ENCODE results near the gene IDH2. TPM values are rescaled to one million over a fixed set of nuclear protein-coding genes. Genes with fewer than 3 reads are reported as not detected.
"Not testable (repeated sequence)": the region's sequence is repeated elsewhere in the genome, so short reads cannot be mapped to it uniquely, and the experiment has no call there.

The IDH2 gene
- total RNA-seq, 3 donors from 2014 or later, result 29.9 to 73.5 (median 58.7) TPM

DNA sequence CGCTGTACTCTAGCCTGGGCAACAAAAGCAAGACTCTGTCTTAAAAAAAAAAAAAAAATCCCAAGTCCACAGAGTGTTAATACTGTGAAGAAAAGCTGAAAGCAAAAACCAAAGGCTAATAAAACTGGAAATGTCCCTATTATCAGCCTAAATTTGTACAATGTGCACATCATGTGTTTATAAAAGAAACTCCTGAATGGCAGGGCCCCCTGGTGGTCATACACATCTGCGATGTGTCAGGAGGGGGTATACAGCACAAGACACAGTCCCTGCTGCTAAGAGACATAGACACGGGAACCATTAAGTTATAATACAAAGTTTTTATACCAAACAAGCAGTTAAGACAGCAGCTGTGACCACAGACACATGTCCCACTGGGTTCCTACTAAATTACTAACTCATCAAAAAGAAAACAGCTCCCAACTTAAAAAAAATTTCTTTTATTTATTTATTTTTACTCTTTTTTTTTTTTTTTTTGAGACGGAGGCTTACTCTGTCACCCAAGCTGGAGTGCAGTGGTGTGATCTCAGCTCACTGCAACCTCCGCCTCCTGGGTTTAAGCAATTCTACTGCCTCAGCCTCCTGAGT lies 31.0 kb downstream of the IDH2 start:
- peaks cover 0 to 5% of the 10 kb centered on the region in 2 donors for H3K4me1 ChIP-seq
- H3K4me3 ChIP-seq, result no peak overlapping the region
- peak; percentile 71 for DNase-seq (ENCODE audit: low spot score in 2 of 2)
- H3K27ac ChIP-seq, result no peak overlapping the region
- no peaks in the 10 kb centered on the region for H3K27me3 ChIP-seq
- H3K9me3 ChIP-seq, result no peaks in the 10 kb centered on the region
- TF ChIP-seq, protein P1, sequence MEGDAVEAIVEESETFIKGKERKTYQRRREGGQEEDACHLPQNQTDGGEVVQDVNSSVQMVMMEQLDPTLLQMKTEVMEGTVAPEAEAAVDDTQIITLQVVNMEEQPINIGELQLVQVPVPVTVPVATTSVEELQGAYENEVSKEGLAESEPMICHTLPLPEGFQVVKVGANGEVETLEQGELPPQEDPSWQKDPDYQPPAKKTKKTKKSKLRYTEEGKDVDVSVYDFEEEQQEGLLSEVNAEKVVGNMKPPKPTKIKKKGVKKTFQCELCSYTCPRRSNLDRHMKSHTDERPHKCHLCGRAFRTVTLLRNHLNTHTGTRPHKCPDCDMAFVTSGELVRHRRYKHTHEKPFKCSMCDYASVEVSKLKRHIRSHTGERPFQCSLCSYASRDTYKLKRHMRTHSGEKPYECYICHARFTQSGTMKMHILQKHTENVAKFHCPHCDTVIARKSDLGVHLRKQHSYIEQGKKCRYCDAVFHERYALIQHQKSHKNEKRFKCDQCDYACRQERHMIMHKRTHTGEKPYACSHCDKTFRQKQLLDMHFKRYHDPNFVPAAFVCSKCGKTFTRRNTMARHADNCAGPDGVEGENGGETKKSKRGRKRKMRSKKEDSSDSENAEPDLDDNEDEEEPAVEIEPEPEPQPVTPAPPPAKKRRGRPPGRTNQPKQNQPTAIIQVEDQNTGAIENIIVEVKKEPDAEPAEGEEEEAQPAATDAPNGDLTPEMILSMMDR (IDR thresholded peaks at IDR 0.05), result peak; percentile 67 to 86 (median 73)
- TF ChIP-seq POLR2A (IDR thresholded peaks at IDR 0.05) (no peak), POLR2AphosphoS5 (IDR thresholded peaks at IDR 0.05) (no peak)
- intact Hi-C loops (cut with DNase I; ENCODE audit: low total_unique reads), result loop anchor here (10.0 kb wide), 1 partner anchor 177 kb away; the partner anchor contains the start of gene AP3S2
- no peaks in the 10 kb centered on the region for H3K36me3 ChIP-seq

DNA sequence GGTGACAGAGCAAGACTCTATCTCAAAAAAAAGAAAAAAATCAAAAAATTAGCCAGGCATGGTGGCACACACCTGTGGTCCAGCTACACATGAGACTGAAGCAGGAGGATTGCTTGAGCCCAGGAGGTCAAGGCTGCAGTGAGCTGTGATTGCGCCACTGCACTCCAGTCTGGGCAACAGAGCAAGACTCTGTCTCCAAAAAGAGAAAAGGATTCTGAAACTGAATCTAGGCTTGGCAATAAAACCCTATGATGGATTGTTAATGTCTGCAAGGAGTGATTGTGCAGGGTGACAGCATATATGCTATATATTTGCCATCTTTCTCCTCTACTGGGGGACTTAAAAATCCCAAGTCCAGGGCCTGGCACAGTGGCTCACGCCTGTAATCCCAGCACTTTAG lies 31.6 kb downstream of the IDH2 start:
- not testable (repeated sequence) for H3K9me3 ChIP-seq; H3K36me3 ChIP-seq; H3K4me1 ChIP-seq; H3K4me3 ChIP-seq; H3K27ac ChIP-seq; DNase-seq (ENCODE audit: low spot score in 2 of 2); H3K27me3 ChIP-seq
- intact Hi-C loops (cut with DNase I; ENCODE audit: low total_unique reads), result loop anchor here (10.0 kb wide), 1 partner anchor 176 kb away; the partner anchor contains the start of gene AP3S2

DNA sequence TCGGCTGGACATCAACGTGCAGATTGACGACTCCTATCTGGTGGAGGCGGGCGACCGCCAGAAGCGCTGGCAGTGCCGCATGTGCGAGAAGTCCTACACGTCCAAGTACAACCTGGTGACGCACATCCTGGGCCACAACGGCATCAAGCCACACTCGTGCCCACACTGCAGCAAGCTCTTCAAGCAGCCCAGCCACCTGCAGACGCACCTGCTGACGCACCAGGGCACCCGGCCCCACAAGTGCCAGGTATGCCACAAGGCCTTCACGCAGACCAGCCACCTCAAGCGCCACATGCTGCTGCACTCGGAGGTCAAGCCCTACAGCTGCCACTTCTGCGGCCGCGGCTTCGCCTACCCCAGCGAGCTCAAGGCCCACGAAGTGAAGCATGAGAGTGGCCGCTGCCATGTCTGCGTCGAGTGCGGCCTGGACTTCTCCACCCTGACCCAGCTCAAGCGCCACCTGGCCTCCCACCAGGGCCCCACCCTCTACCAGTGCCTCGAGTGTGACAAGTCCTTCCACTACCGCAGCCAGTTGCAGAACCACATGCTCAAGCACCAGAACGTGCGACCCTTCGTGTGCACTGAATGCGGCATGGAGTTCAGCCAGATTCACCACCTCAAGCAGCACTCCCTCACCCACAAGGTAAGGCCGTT lies 34.2 kb downstream of the IDH2 start:
- no peak overlapping the region for H3K4me3 ChIP-seq
- intact Hi-C loops (cut with DNase I; ENCODE audit: low total_unique reads), result no loop called here
- no peak overlapping the region for H3K27ac ChIP-seq

DNA sequence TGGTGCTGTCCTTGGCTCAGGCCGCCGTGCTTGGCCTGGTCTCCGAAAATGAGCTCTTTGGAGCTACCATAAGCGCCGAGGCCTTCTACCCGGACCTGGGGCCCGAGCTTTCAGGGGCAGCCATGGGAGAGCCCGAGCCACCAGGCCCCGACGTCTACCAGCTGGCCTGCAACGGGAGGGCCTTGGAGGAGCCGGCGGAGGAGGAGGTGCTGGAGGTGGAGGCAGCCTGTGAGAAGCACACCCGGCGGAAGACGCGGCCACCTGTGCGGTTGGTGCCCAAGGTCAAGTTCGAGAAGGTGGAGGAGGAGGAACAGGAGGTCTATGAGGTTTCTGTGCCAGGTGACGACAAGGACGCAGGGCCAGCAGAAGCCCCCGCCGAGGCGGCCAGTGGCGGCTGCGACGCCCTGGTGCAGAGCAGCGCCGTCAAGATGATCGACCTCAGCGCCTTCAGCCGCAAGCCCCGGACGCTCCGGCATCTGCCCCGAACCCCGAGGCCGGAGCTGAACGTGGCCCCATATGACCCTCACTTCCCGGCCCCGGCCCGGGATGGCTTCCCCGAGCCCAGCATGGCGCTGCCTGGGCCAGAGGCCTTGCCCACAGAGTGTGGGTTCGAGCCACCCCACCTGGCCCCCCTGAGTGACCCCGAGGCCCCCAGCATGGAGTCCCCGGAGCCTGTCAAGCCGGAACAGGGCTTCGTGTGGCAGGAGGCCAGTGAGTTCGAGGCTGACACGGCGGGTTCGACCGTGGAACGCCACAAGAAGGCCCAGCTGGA lies 34.9 kb downstream of the IDH2 start:
- TF ChIP-seq POLR2A (IDR thresholded peaks at IDR 0.05) (no peak), POLR2AphosphoS5 (IDR thresholded peaks at IDR 0.05) (no peak)
- TF ChIP-seq, protein P1 (IDR thresholded peaks at IDR 0.05), result no peak
- H3K9me3 ChIP-seq, result no peaks in the 10 kb centered on the region
- DNase-seq (ENCODE audit: low spot score in 2 of 2), result no peak
- no peaks in the 10 kb centered on the region for H3K27me3 ChIP-seq
- peaks cover 0 to 4% of the 10 kb centered on the region in 2 donors for H3K4me1 ChIP-seq
- intact Hi-C loops (cut with DNase I; ENCODE audit: low total_unique reads), result no loop called here
- no peak overlapping the region for H3K4me3 ChIP-seq
- no peaks in the 10 kb centered on the region for H3K36me3 ChIP-seq
- no peak overlapping the region for H3K27ac ChIP-seq

More for the DNA sequence above, 34.2 kb downstream of the IDH2 start:
- TF ChIP-seq, protein P1 (IDR thresholded peaks at IDR 0.05), result no peak
- TF ChIP-seq POLR2A (IDR thresholded peaks at IDR 0.05) (no peak), POLR2AphosphoS5 (IDR thresholded peaks at IDR 0.05) (no peak)
- H3K9me3 ChIP-seq, result no peaks in the 10 kb centered on the region
- no peaks in the 10 kb centered on the region for H3K27me3 ChIP-seq
- no peak for DNase-seq (ENCODE audit: low spot score in 2 of 2)
- H3K4me1 ChIP-seq, result no peaks in the 10 kb centered on the region
- no peaks in the 10 kb centered on the region for H3K36me3 ChIP-seq

DNA sequence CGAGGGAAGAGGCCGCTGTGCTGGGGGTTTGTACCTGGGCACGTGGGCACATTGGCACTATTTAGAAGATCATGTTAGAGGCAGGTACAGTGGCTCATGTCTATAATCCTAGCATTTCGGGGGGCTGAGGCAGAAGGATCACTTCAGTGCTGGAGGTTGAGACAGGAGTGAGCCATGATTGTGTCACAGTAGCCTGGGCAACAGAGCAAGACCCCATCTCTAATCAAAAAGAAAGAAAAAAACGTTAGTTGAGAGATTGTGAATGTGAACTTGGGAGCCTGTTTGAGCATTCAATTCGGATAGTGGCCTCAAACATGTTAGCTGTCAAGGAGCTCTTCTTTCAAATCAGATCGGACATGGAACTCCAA lies 36.6 kb downstream of the IDH2 start:
- Histone ChIP-seq H3K4me1 (peaks cover 0 to 12% of the 10 kb centered on the region in 2 donors), H3K27me3 (no peaks in the 10 kb centered on the region), H3K36me3 (no peaks in the 10 kb centered on the region), H3K27ac (peak overlapping the region in 1 of 2 donors; percentile 43), H3K9me3 (no peaks in the 10 kb centered on the region), H3K4me3 (no peak overlapping the region)
- no peak for DNase-seq (ENCODE audit: low spot score in 2 of 2)
- intact Hi-C loops (cut with DNase I; ENCODE audit: low total_unique reads), result no loop called here
- TF ChIP-seq POLR2AphosphoS5 (IDR thresholded peaks at IDR 0.05), result no peak
- no peak for TF ChIP-seq POLR2A (IDR thresholded peaks at IDR 0.05)
- TF ChIP-seq, protein P1 (IDR thresholded peaks at IDR 0.05), result no peak

All from breast epithelium (tissue), 4 donors.